CD8-positive, alpha-beta memory T cell (primary cell): ENCODE data around the gene ISLR2. TPM values are rescaled to one million over a fixed set of nuclear protein-coding genes. Genes with fewer than 3 reads are reported as not detected.

ENCODE experiments used
- CTCF ChIA-PET: fragments of 350-600 bp; sonication (Branson Sonifier 250); formaldehyde crosslinking; loops from one replicate; lab custom pipeline; 2021; ENCODE audit warnings: antibody characterized with exemption; lab: Charles Lee
- POLR2A ChIA-PET: fragments of 350-600 bp; sonication (Branson Sonifier 250); formaldehyde crosslinking; loops from one replicate; lab custom pipeline; 2021; ENCODE audit warnings: antibody characterized with exemption; lab: Charles Lee
- DNase-seq, 5 donors: peaks; one replicate each; pipeline versions ENCODE4 v3.0.0 to v3.0.0-alpha.2; 2020 to 2022; ENCODE audit warnings: mixed read lengths in 1 of 5
- H3K27ac ChIP-seq: one replicate; pipeline ENCODE4 v1.7.0; 2013; ENCODE audit warnings: low read depth, mild to moderate bottlenecking, low read length, moderate library complexity
- H3K27me3 ChIP-seq: 2 replicates; pipeline ENCODE4 v1.7.0; 2013; ENCODE audit warnings: low read length, mild to moderate bottlenecking; ENCODE audit not compliant: insufficient read depth, poor library complexity, severe bottlenecking
- H3K36me3 ChIP-seq: 2 replicates; pipeline ENCODE4 v1.7.0; 2013; ENCODE audit warnings: mild to moderate bottlenecking, low read length, moderate library complexity; ENCODE audit not compliant: insufficient read depth
- H3K4me1 ChIP-seq: 2 replicates; pipeline ENCODE4 v1.7.0; 2013; ENCODE audit warnings: mild to moderate bottlenecking, low read length, moderate library complexity; ENCODE audit not compliant: insufficient read depth
- H3K4me3 ChIP-seq: 2 replicates; pipeline ENCODE4 v1.7.0; 2013; ENCODE audit warnings: mild to moderate bottlenecking, low read length
- H3K9me3 ChIP-seq: 2 replicates; pipeline ENCODE4 v1.7.0; 2013; ENCODE audit warnings: mild to moderate bottlenecking, low read length
- H3K27ac Mint-ChIP-seq, 8 donors: one replicate each; pipeline ENCODE4 v1.8.0; 2020 to 2021; ENCODE audit warnings: mixed read lengths in 8 of 8, mild to moderate bottlenecking in 6 of 8, inconsistent platforms in 3 of 8, moderate library complexity in 3 of 8
- H3K27me3 Mint-ChIP-seq, 2 donors: one replicate each; pipeline ENCODE4 v1.8.0; 2020 to 2021; ENCODE audit warnings: mixed read lengths in 2 of 2, mild to moderate bottlenecking in 1 of 2, moderate library complexity in 1 of 2
- H3K36me3 Mint-ChIP-seq, 3 donors: one replicate each; pipeline ENCODE4 v1.8.0; 2020 to 2021; ENCODE audit warnings: mixed read lengths in 3 of 3, inconsistent platforms in 1 of 3, mild to moderate bottlenecking in 1 of 3
- H3K4me1 Mint-ChIP-seq, 3 donors: one replicate each; pipeline ENCODE4 v1.8.0; 2020 to 2021; ENCODE audit warnings: mixed read lengths in 3 of 3, inconsistent platforms in 1 of 3, mild to moderate bottlenecking in 1 of 3
- H3K4me3 Mint-ChIP-seq, 7 donors: one replicate each; pipeline ENCODE4 v1.8.0; 2020 to 2021; ENCODE audit warnings: mixed read lengths in 7 of 7, mild to moderate bottlenecking in 6 of 7, moderate library complexity in 4 of 7, inconsistent platforms in 2 of 7
- H3K9me3 Mint-ChIP-seq, 5 donors: one replicate each; pipeline ENCODE4 v1.8.0; 2020 to 2022; ENCODE audit warnings: mixed read lengths in 5 of 5, mild to moderate bottlenecking in 3 of 5, moderate library complexity in 2 of 5, inconsistent platforms in 1 of 5
- polyA plus RNA-seq: library from polyadenylated mRNA; unstranded; fragments of 300-500 nt; fragmentation: Illumina TruSeq; gene quantifications from one replicate; pipeline ENCODE4 v1.2.3, GENCODE V29; 2021
- total RNA-seq, 2 experiments: library from RNA; stranded (reverse); gene quantifications; one replicate each; pipeline ENCODE4 v1.2.3, GENCODE V29; 2021

The ISLR2 gene
- total and polyA plus RNA-seq, 3 experiments from 2014 or later, result not detected

DNA sequence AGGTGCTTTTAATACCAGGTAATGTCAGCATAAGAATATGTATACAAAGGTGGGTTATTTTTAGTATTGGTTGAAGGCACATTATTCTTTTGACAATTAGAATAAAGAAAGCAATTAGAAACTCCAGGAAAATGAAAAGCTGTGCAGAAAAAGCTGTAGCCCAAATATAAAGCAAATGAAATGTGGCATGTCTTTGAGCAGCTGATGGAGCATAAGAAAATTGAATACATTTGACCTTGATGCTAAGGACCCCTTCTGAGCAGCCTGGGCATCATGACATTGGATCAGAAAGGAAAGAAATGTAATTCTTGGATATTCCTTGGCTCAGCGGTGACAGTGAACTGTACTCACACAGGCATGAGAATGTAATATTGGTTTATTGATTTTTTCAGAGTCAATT lies 35.1 kb downstream of the ISLR2 start:
- no peak for DNase-seq
- Mint-ChIP-seq H3K36me3 (no peaks in the 10 kb centered on the region), H3K4me3 (no peak overlapping the region), H3K27me3 (peaks cover 13 to 38% of the 10 kb centered on the region in 2 donors), H3K4me1 (no peaks in the 10 kb centered on the region), H3K9me3 (peaks cover 0 to 6% (median 3%) of the 10 kb centered on the region in 5 donors), H3K27ac (no peak overlapping the region)
- POLR2A ChIA-PET, result no interaction called here
- no peaks in the 10 kb centered on the region for H3K36me3 ChIP-seq
- no peaks in the 10 kb centered on the region for H3K4me1 ChIP-seq
- H3K4me3 ChIP-seq, result no peak overlapping the region
- CTCF ChIA-PET, result no interaction called here
- H3K9me3 ChIP-seq, result no peaks in the 10 kb centered on the region
- H3K27me3 ChIP-seq, result no peaks in the 10 kb centered on the region
- H3K27ac ChIP-seq, result no peak overlapping the region

- no peaks in the 10 kb centered on the region for H3K27me3 ChIP-seq
- no peaks in the 10 kb centered on the region for H3K36me3 ChIP-seq
- peaks cover 0 to 6% (median 3%) of the 10 kb centered on the region in 5 donors for H3K9me3 Mint-ChIP-seq
- no peak overlapping the region for H3K27ac ChIP-seq
- no peaks in the 10 kb centered on the region for H3K4me1 ChIP-seq
- no peaks in the 10 kb centered on the region for H3K36me3 Mint-ChIP-seq
- no peaks in the 10 kb centered on the region for H3K9me3 ChIP-seq
- DNase-seq, result no peak
- no peaks in the 10 kb centered on the region for H3K4me1 Mint-ChIP-seq
- H3K27me3 Mint-ChIP-seq, result peaks cover 13 to 28% of the 10 kb centered on the region in 2 donors
- ChIA-PET CTCF (no interaction called here), POLR2A (no interaction called here)
- H3K4me3 ChIP-seq, result no peak overlapping the region
- no peak overlapping the region for H3K27ac Mint-ChIP-seq
- no peak overlapping the region for H3K4me3 Mint-ChIP-seq
These were observed 37.5 kb downstream of the ISLR2 start for GRCh38 chr15:74167891-74168331.

- no peaks in the 10 kb centered on the region for H3K36me3 Mint-ChIP-seq
- H3K27ac Mint-ChIP-seq, result no peak overlapping the region
- no peak overlapping the region for H3K4me3 Mint-ChIP-seq
- no peaks in the 10 kb centered on the region for H3K27me3 ChIP-seq
- no peak overlapping the region for H3K27ac ChIP-seq
- no peaks in the 10 kb centered on the region for H3K9me3 ChIP-seq
- H3K4me1 ChIP-seq, result no peaks in the 10 kb centered on the region
- CTCF ChIA-PET, result no interaction called here
- no peak overlapping the region for H3K4me3 ChIP-seq
- peaks cover 7 to 25% of the 10 kb centered on the region in 2 donors for H3K27me3 Mint-ChIP-seq
- no peak for DNase-seq
- H3K36me3 ChIP-seq, result no peaks in the 10 kb centered on the region
- no peaks in the 10 kb centered on the region for H3K4me1 Mint-ChIP-seq
- POLR2A ChIA-PET, result no interaction called here
- peaks cover 0 to 6% (median 3%) of the 10 kb centered on the region in 5 donors for H3K9me3 Mint-ChIP-seq
These were observed 38.3 kb downstream of the ISLR2 start for GRCh38 chr15:74168711-74169126.

DNA sequence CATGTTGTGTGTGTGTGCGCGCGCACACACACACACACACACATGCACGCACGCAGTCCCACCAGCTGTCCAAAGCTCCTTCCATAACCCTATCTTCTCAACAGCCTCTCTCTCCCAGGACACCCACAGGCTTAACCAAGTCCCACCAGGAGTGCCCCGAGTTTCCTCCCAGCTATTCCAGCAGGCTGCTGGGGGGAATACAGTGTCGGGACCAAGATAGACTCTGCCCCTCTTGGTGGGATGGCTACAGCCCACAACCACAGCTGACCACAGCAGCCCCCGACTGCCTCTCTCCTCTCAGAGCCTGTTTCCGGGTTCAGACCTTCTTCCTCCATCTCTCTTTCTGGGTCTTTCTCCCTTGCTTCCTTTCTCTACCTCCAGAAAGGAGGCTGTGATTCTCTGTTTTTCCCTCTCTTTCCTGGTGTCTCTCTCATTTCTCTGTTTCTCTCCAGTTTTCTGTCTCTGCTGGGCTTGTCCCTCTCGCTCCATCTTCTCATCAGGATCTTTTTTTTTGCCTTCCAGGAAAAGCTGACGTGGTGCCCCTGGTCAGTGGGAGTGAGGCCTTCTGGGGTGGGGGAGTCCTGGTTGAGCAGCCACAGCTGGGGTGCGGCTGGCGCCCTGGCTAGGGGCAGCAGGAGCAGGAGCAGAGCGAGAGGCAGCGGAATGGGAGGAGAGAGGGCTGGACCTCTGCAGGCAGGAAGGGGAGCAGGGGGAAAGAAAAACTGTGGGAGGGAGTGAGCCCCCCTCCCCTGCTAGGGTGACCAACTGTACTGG lies 39.9 kb downstream of the ISLR2 start:
- H3K27me3 ChIP-seq, result no peaks in the 10 kb centered on the region
- peaks cover 4 to 12% of the 10 kb centered on the region in 2 donors for H3K27me3 Mint-ChIP-seq
- H3K4me1 Mint-ChIP-seq, result no peaks in the 10 kb centered on the region
- ChIA-PET POLR2A (no interaction called here), CTCF (no interaction called here)
- H3K9me3 Mint-ChIP-seq, result no peaks in the 10 kb centered on the region
- no peaks in the 10 kb centered on the region for H3K9me3 ChIP-seq
- H3K4me3 ChIP-seq, result no peak overlapping the region
- no peak overlapping the region for H3K4me3 Mint-ChIP-seq
- H3K4me1 ChIP-seq, result no peaks in the 10 kb centered on the region
- H3K27ac Mint-ChIP-seq, result peak overlapping the region in 1 of 8 donors; percentile 63
- no peaks in the 10 kb centered on the region for H3K36me3 Mint-ChIP-seq
- no peak overlapping the region for H3K27ac ChIP-seq
- DNase-seq, result no peak
- H3K36me3 ChIP-seq, result no peaks in the 10 kb centered on the region

DNA sequence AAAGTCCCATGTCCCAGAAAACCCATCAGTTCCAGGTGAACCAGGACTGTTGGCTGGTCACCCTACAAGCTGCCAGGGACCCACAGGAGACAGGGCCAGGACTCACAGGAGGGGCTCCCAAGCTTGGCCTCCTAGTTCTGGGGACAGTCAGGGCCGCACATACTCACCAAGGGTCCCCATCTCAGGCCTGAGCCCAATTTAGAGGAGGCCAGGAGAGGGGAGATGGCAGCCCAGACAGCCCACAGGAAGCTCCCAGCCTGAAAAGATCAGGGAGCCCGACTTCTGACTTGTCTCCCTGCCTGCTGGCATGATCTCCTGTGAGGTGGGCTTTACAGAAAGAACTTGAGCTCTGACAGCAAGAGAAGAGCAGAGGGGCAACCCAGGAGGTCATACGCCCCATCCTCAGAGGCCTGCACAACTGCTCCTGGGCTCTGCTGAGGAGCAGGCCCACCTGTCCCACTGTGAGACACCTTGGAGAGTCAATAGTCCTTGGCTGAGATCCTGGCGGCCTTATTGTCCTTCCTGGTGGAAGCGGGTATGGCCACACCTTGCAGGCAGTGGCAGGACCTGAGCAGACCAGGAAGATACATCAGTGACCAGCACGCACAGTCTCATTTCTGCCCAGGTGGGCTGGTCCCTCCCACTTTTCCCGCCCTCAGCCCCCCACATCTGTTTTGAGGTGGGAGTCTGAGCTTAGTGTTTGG lies 40.6 kb downstream of the ISLR2 start:
- CTCF ChIA-PET, result no interaction called here

GRCh38 chr15:74171965-74172541 lies 41.7 kb downstream of the ISLR2 start:
- Histone ChIP-seq H3K27me3 (no peaks in the 10 kb centered on the region), H3K4me1 (no peaks in the 10 kb centered on the region), H3K36me3 (no peaks in the 10 kb centered on the region), H3K4me3 (no peak overlapping the region), H3K27ac (no peak overlapping the region), H3K9me3 (no peaks in the 10 kb centered on the region)
- no peaks in the 10 kb centered on the region for H3K9me3 Mint-ChIP-seq
- no peak for DNase-seq
- H3K4me1 Mint-ChIP-seq, result no peaks in the 10 kb centered on the region
- peaks cover 4 to 9% of the 10 kb centered on the region in 2 donors for H3K27me3 Mint-ChIP-seq
- ChIA-PET CTCF (no interaction called here), POLR2A (no interaction called here)
- H3K4me3 Mint-ChIP-seq, result no peak overlapping the region
- H3K27ac Mint-ChIP-seq, result no peak overlapping the region
- no peaks in the 10 kb centered on the region for H3K36me3 Mint-ChIP-seq

More for the DNA sequence above, 40.6 kb downstream of the ISLR2 start:
- Mint-ChIP-seq H3K4me1 (no peaks in the 10 kb centered on the region), H3K36me3 (no peaks in the 10 kb centered on the region), H3K4me3 (no peak overlapping the region), H3K9me3 (no peaks in the 10 kb centered on the region), H3K27ac (no peak overlapping the region), H3K27me3 (peaks cover 4 to 9% of the 10 kb centered on the region in 2 donors)
- Histone ChIP-seq H3K4me1 (no peaks in the 10 kb centered on the region), H3K36me3 (no peaks in the 10 kb centered on the region), H3K4me3 (no peak overlapping the region), H3K27ac (no peak overlapping the region), H3K27me3 (no peaks in the 10 kb centered on the region), H3K9me3 (no peaks in the 10 kb centered on the region)
- POLR2A ChIA-PET, result no interaction called here
- no peak for DNase-seq

DNA sequence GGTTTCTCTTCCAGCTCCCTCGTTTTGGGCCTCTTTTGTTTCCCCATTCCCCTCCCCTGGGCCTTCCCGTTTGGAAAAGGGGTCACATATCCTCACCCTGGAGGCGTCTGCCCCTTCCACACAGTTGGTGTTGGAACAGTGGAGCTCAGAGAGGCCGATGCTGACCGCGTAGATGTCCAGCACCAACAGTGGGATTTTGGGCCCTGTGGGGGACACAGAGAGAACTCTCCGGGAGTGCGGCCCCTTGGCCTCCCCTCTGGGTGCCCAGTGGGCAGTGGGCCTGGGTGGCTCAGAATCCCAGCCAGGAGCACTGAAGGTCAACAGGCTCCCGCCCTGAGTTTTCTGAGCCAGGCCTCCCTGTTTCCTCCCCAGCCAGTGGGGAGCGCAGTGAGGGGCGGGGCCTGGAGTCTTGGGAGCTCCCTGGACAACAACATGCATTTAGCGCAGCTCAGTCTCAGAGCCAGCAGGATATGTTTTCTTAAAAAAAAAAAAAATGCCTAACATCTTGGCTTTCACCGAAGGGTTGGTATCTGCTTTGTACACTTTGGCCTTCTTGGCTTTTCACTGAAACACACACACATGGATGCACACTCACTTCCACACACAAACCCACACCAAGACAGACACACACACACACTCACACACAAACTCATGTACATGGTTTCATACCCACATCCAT lies 42.5 kb downstream of the ISLR2 start:
- no peaks in the 10 kb centered on the region for H3K27me3 ChIP-seq
- no peaks in the 10 kb centered on the region for H3K4me1 ChIP-seq
- no peaks in the 10 kb centered on the region for H3K36me3 Mint-ChIP-seq
- H3K9me3 ChIP-seq, result no peaks in the 10 kb centered on the region
- POLR2A ChIA-PET, result no interaction called here
- no peak overlapping the region for H3K4me3 ChIP-seq
- no peak overlapping the region for H3K4me3 Mint-ChIP-seq
- H3K9me3 Mint-ChIP-seq, result no peaks in the 10 kb centered on the region
- H3K36me3 ChIP-seq, result no peaks in the 10 kb centered on the region
- DNase-seq, result no peak
- H3K27me3 Mint-ChIP-seq, result peaks cover 2 to 9% of the 10 kb centered on the region in 2 donors
- no peak overlapping the region for H3K27ac ChIP-seq
- CTCF ChIA-PET, result no interaction called here
- H3K27ac Mint-ChIP-seq, result no peak overlapping the region
- H3K4me1 Mint-ChIP-seq, result no peaks in the 10 kb centered on the region
